Raji (cell line): ENCODE measurements around the gene YBX3.

Experiments used
- POLR2A ChIP-seq: IDR thresholded peaks from 2 replicates; pipeline ENCODE4 v1.6.1; 2011; ENCODE audit warnings: low read depth, low read length, control low read depth; ENCODE audit not compliant: insufficient read depth

YBX3 gene

DNA sequence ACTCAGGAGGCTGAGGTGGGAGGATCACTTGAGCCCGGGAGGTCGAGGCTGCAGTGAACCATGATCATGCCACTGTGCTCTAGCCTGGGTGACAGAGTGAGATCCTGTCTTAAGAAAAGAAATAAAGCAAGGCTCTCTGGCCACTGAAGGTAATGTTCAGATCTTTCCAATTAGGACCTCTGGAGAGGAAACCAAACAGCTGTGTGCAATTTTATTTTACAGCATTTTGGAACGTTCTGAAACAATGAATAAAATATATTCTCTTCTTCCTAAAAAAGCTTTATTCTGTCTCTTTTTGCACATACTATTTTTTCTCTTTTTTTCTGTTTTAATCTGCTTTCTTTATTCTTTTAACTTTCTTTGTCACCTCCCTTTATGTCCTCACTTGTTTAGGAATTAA is 5.0 kb upstream of the YBX3 start:
- no peak for TF ChIP-seq POLR2A

DNA sequence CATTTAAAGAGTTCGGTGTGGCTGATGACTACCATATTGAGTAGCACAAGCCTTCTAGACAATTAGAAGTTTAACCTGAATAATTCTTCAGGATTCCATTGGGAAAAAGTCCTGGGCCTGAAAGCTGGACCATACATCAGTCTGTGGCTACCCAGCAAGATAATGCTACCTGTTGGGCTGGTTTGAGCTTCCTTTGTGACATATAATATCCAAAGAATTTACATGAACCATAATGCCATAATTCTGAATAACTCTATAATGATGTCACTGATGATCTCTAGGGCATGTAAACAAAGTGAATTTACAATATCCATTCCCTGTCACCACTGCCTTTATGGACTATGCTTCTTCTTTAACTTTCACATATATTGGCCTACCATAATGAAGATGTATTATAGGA is 3.8 kb upstream of the YBX3 start:
- no peak for TF ChIP-seq POLR2A

DNA sequence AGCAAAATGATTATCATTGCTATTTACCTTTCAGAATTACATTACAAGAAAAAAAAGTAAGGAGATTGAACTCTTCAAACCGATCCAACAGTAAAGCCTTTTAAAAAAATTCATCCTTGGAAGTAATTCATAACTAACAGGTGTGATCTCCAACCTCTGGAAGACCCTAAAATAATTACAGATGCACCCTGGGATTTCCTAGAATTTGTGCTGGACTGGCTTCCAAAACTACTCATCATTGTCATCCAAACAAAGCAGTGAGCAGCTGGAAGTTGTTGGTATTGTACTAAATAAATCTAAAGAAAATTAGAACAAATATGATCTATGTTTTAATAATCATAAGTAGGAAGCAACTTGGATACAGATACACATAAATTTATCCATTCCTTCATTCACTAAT is 1.9 kb upstream of the YBX3 start:
- TF ChIP-seq POLR2A, result no peak

DNA sequence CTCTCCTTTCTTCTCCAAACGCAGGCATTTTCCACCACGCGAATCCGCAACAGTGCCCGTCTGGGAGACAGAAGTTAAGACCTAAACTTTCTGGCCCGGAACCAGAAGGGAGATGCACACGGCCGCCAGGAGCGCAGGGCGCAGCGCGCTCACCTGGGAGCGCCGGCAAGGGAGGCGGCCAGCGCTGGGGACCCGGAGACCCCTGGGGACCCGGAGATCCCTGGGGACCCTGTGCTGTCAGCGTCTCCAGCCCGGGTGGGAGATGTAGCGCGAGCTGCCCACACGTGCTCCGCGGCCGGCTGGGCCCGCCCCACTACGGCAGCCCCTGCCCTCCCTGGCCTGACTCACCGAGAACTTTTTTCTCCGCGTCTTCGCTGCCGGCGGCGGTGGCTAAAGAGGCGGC is 620 bp downstream of the YBX3 start:
- peak; percentile 6; the same call in 1 of the 2 replicates for TF ChIP-seq POLR2A

DNA sequence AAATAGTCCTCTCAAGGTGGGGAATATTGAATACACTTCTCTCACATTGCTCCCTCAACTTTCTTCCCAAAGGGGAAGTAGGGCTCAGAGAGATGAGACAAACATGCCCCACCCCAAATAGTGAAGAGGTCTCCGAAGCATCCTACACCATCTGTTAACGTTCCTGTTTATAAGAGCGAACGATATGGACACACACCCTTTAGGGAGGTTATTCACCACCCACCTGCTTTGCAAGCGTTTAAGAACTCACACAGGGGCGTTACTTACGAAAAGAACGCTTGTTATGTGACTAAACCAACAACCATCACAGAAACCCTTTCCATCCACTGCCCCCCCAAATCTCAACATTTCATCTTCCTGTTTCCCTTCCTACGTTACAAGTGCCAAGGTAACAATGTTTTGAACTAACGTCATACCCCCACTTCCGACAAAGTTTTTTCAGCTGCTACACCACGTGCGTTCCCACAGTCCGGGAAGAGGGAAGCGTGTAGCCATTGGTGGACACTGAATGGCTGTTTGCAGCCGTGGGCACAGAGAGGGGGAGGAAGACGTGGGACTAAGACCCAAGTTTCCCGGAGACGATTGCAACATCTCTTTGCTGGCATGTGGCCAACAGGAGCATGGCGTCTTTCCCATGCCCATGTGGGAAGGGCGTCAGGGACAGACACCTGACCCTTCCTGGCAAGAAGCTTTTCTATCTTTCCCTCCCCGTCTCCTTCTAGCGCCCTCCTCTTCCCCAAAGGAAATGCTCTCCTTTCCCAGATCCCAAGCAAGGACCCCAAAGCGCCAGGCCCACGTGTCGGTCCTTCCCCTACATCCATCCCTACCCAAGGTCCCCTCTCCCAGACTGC is 1.2 kb downstream of the YBX3 start:
- TF ChIP-seq POLR2A, result 0 out of 2 replicates have a peak, but pooled peaks have one; percentile 65

DNA sequence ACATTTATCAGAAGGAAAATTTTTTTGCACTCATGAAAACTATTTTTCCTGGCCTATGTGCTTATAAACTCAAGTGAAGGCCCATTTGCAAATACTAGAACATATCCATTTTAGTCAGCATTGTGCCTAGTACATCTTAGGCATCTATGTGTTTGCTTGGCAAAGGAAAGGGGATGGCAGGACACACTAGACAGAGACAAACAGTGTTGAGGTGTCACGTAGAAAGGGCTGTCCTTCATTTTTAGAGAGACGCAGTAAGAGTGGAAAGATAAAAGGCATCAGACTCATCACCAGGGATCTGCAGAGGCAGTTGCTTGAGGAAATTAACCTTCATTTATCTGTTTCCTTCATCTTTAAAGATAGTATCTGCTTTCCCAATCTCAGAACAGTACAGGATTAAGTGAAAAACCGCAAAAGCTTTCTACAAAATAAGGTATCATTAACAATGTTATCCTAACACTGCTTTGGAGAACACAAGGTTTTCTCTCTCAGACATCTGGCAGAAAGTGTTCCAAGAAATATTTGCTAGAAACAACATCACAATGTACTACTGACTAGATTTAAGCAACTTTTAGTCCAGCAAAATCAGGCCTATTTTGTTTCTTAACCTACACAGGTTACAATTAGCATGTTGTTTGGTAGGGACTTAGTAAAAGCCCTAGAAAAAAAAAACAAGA is 2.0 kb downstream of the YBX3 start:
- TF ChIP-seq POLR2A, result no peak

DNA sequence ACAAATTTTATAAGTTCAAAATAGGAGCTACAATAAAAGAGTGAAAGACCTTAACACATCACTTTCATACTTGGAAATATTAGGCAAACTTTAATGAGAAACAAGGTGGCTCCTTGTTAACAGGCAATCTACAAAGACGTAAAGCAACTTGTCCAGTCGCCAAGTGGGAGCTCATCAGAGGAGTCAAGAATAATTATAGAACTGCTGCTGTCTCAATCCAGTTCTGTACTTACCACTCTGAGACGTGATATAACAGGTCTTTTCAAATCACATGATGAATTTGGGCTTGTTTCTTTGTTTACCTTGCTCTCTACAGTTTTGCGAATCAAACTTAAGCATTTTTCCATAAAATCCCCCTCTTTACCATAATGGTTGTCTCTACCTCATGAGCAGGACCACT is 3.6 kb downstream of the YBX3 start:
- no peak for TF ChIP-seq POLR2A

DNA sequence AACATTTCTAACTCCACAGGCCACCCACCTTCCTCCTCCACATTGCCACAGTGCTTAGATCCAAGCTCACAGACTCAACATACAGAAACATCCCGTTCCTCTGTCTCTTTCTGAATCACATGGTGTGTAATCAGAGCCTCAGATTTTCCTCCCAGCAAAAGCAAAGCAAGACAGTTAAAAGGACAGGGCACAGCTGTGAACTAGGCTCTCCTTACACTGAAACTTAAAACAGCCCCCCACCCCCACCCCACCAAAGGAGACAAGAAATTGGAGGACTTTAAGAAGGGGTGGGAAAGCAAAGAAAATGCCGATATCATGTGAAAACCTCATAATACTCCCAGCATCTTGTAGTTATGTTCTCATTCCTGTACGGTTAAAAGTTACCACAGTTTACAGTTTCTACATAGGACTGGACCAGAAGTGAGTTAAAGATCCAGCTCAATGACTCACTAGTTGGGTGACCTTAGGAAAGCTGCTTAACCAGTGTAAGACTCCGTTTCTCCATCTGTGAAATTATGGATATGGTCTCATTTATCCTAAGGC is 4.8 kb downstream of the YBX3 start:
- no peak for TF ChIP-seq POLR2A

DNA sequence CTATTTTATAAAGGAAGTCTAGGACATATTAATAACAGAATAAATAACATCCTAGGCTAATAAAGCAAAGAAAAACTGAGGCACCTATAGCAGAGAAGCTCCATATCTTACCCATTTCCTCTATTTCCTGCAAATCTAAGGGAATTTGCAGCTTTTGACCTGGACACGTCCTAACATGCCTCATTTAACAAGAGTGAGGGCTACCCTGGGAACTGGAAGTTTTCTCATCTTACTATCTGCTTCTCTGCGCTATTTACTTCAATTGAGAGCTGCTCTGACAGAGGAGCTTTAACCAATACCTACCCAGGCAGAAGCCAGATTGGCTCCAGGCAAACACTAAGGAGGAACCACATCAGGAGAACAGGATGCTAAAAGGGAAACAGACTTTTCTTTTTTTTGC is 5.7 kb downstream of the YBX3 start:
- TF ChIP-seq POLR2A, result no peak

DNA sequence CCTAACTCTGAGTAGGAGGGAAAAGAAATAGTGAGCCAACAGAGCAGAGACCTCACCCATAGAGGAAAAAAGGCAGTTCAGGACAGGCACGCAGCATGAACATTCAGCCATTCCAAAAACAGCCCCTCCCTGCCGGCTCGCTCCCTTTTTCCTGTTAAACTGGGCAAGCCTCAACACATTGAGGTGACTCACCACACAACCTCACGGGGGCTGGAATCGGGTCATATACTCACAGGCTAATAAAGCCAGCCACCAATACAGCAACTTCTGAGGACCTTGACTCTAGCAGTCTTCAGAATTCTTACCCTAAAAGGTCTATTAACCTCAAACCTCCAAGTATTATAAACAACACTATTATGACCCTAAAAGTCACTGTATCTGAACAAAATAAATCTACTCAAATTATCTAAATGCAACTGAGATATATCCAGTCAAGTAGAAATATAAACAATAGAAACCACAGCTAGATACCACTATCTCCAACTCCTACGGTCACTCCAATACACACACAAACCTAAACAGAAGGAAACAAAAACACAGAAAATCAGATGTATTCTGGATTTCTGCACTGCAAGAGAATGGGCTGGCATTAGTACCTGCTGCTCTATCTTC is 6.3 kb downstream of the YBX3 start:
- TF ChIP-seq POLR2A, result no peak

DNA sequence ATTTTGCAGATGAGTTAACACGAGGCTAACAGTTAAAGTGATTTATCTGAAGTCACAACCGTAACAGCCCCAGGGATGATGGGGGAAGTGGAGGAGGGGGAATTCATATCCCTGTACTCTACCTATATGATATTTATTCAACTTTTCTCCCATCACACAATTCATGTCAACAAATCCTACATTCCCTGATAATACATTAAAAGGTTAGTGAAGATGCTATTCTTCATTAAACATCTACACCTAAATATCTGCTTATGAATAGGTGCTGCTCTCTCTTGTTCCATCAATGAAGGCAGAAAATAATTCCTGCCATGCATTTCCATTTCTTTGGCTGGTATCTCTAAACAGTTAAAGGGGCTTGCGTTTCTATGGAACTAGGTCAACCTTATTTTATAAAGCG is 6.8 kb downstream of the YBX3 start:
- TF ChIP-seq POLR2A, result no peak

DNA sequence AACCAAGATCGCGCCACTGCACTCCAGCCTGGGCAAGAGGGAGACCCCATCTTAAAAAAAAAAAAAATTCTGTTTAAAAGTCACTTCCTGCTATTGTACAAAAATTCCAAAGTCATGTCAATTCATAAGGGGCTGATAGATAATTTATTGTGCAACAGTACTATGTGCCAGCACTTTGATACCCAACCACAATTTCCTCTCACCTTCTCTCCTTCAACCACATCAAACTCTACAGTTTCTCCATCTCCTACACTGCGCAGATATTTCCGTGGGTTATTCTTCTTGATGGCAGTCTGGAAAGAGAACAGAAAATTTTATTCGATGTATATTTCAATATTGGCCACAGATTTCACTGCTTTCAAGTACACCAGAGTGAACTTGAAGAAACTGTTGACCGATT is 7.6 kb downstream of the YBX3 start:
- TF ChIP-seq POLR2A, result no peak

DNA sequence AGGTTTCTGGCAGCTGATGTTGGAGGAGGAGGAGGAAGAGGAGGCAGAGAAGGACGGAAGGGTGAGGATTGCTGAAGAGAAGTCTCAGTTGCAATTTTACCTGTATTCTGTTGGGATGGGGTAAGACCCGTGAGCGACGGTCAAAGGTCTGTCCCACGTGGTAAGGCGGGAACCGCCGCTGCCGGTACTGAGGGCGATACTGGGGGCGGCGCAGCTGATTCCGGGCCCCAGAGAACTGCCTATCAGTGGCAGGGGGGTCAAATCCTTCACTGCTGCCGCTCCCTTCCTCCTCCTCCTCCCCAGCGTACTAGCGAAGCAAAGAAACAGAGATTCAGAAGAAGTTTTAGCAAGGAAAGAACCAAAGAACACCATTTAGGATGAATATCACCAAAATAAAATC is 13.3 kb downstream of the YBX3 start:
- no peak for TF ChIP-seq POLR2A

DNA sequence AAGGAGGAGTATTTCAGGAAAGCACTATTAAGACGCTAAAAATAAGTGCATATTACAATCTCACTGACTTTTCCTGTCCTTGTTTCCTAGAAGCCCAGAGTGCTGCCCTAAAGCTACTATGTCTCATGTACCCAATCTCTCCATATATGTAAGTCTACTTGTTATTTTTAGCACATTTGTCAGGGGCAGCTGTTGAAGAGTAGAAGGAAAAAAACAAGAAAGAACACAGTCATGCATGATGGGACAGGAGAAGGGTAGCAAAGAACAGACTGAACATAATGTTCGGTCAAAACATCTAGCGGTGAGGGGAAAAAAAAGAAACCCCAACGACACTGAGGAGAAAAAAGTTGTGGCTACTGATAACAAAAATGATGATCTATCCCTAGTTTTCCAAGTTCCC is 14.3 kb downstream of the YBX3 start:
- no peak for TF ChIP-seq POLR2A

DNA sequence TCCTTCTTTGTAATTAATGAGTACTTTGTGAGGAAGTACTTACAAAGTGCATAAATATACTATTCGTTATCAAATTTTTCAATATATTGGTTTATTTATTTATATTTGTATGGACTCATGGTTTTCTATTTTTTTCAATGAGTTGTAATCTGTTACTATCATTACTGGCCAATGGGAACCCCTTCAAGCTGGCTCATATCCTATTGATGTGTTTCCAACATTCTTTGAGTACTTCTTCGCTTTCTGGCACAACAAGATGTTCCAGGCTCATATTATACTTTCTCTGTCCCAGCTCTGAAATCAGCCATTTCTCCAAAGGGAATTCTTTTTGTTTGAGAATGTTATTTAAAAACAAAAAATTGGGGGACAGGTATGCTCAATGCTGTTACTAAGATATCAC is 17.5 kb downstream of the YBX3 start:
- no peak for TF ChIP-seq POLR2A

DNA sequence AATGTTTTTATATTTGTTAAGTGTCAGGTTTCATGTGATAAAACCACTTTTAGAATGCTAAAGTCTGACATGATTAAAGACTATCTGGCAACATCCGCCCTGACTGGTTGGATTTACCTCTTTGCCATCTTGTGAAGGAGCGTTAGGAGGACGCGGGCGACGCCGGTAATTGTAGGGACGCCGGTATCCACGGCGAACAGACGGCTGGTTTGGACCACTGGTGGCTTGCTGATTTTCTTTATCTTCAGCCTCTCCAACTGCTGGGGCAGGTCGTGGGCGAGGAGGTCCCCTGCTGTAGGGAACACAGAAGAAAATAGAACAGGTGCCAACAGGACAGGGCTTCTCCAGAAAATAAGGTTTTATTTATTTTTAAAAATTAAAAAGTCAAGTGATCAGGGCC is 21.3 kb downstream of the YBX3 start:
- no peak for TF ChIP-seq POLR2A

DNA sequence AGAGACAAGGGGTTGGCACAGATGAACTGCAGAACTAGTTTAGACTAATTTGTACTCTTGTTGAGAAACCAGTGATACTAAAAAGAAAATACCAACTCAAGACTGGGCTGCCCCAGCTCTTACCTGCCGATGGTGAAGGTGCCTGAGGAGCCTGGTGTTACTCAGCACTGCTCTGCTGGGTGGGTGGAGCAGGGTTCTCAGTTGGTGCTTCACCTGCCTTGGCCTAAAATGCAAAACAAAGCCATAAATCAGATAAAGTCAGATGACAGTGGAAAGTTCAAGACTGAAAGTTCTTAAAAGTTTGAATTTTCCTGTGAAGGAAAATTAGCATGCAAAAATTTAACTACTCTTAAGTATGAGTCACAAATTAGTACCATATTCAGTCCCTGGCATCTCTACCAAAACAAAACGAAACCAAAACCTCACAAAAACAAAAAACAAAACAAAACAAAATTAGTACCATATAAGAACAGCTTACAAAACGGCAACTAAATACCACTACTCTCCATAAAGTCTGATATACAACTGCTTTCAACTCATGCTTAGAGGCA is 21.9 kb downstream of the YBX3 start:
- no peak for TF ChIP-seq POLR2A
